ENCODE results near the gene DAZAP1.
A peak's percentile ranks its signal among the peaks of the same experiment; 100 is the strongest.

Gene DAZAP1

GRCh38 chr19:1468821-1469254 is 61.5 kb downstream of the DAZAP1 start:
- Histone ChIP-seq H3K36me3 (ENCODE audit: control insufficient read depth in 2 of 2, insufficient read depth in 2 of 2, low read length in 2 of 2) (no peaks in the 10 kb centered on the region), H3K27me3 (ENCODE audit: control insufficient read depth in 2 of 2, insufficient read depth in 2 of 2, low read length in 2 of 2) (peaks cover 33 to 54% of the 10 kb centered on the region in 2 donors), H3K4me3 (ENCODE audit: low read length in 2 of 2) (no peak overlapping the region), H3K4me1 (ENCODE audit: control insufficient read depth in 2 of 2, insufficient read depth in 2 of 2, low read length in 2 of 2) (peaks cover 33 to 35% of the 10 kb centered on the region in 2 donors), H3K27ac (ENCODE audit: low read depth in 2 of 2, low read length in 2 of 2) (no peak overlapping the region), H3K9ac (ENCODE audit: low read depth in 1 of 2, low read length in 2 of 2) (no peak overlapping the region), H3K9me3 (ENCODE audit: control insufficient read depth in 2 of 2, low read length in 2 of 2) (no peaks in the 10 kb centered on the region)

- no peak overlapping the region for H3K9ac ChIP-seq (ENCODE audit: low read depth in 1 of 2, low read length in 2 of 2)
- H3K27me3 ChIP-seq (ENCODE audit: control insufficient read depth in 2 of 2, insufficient read depth in 2 of 2, low read length in 2 of 2) = peaks cover 33 to 54% of the 10 kb centered on the region in 2 donors
- peaks cover 33 to 35% of the 10 kb centered on the region in 2 donors for H3K4me1 ChIP-seq (ENCODE audit: control insufficient read depth in 2 of 2, insufficient read depth in 2 of 2, low read length in 2 of 2)
- H3K36me3 ChIP-seq (ENCODE audit: control insufficient read depth in 2 of 2, insufficient read depth in 2 of 2, low read length in 2 of 2) = no peaks in the 10 kb centered on the region
- H3K27ac ChIP-seq (ENCODE audit: low read depth in 2 of 2, low read length in 2 of 2) = no peak overlapping the region
- peak overlapping the region in 1 of 2 donors; percentile 55 for H3K4me3 ChIP-seq (ENCODE audit: low read length in 2 of 2)
- H3K9me3 ChIP-seq (ENCODE audit: control insufficient read depth in 2 of 2, low read length in 2 of 2) = no peaks in the 10 kb centered on the region
These were observed 62.1 kb downstream of the DAZAP1 start for GRCh38 chr19:1469255-1470054.

GRCh38 chr19:1470055-1470304 is 62.6 kb downstream of the DAZAP1 start:
- Histone ChIP-seq H3K36me3 (ENCODE audit: control insufficient read depth in 2 of 2, insufficient read depth in 2 of 2, low read length in 2 of 2) (no peaks in the 10 kb centered on the region), H3K4me3 (ENCODE audit: low read length in 2 of 2) (peak overlapping the region; percentile 41 to 55), H3K4me1 (ENCODE audit: control insufficient read depth in 2 of 2, insufficient read depth in 2 of 2, low read length in 2 of 2) (peaks cover 33 to 35% of the 10 kb centered on the region in 2 donors), H3K27ac (ENCODE audit: low read depth in 2 of 2, low read length in 2 of 2) (no peak overlapping the region), H3K9ac (ENCODE audit: low read depth in 1 of 2, low read length in 2 of 2) (no peak overlapping the region), H3K27me3 (ENCODE audit: control insufficient read depth in 2 of 2, insufficient read depth in 2 of 2, low read length in 2 of 2) (peaks cover 33 to 54% of the 10 kb centered on the region in 2 donors), H3K9me3 (ENCODE audit: control insufficient read depth in 2 of 2, low read length in 2 of 2) (no peaks in the 10 kb centered on the region)

GRCh38 chr19:1470305-1471009 is 63.1 kb downstream of the DAZAP1 start:
- Histone ChIP-seq H3K4me3 (ENCODE audit: low read length in 2 of 2) (peak overlapping the region; percentile 48 to 55), H3K27me3 (ENCODE audit: control insufficient read depth in 2 of 2, insufficient read depth in 2 of 2, low read length in 2 of 2) (peaks cover 33 to 54% of the 10 kb centered on the region in 2 donors), H3K27ac (ENCODE audit: low read depth in 2 of 2, low read length in 2 of 2) (no peak overlapping the region), H3K9ac (ENCODE audit: low read depth in 1 of 2, low read length in 2 of 2) (no peak overlapping the region), H3K36me3 (ENCODE audit: control insufficient read depth in 2 of 2, insufficient read depth in 2 of 2, low read length in 2 of 2) (no peaks in the 10 kb centered on the region), H3K4me1 (ENCODE audit: control insufficient read depth in 2 of 2, insufficient read depth in 2 of 2, low read length in 2 of 2) (peaks cover 32 to 35% of the 10 kb centered on the region in 2 donors), H3K9me3 (ENCODE audit: control insufficient read depth in 2 of 2, low read length in 2 of 2) (no peaks in the 10 kb centered on the region)

- Histone ChIP-seq H3K4me1 (ENCODE audit: control insufficient read depth in 2 of 2, insufficient read depth in 2 of 2, low read length in 2 of 2) (peaks cover 27 to 35% of the 10 kb centered on the region in 2 donors), H3K27me3 (ENCODE audit: control insufficient read depth in 2 of 2, insufficient read depth in 2 of 2, low read length in 2 of 2) (peaks cover 33 to 49% of the 10 kb centered on the region in 2 donors), H3K9ac (ENCODE audit: low read depth in 1 of 2, low read length in 2 of 2) (no peak overlapping the region), H3K27ac (ENCODE audit: low read depth in 2 of 2, low read length in 2 of 2) (no peak overlapping the region), H3K36me3 (ENCODE audit: control insufficient read depth in 2 of 2, insufficient read depth in 2 of 2, low read length in 2 of 2) (no peaks in the 10 kb centered on the region), H3K4me3 (ENCODE audit: low read length in 2 of 2) (peak overlapping the region; percentile 20 to 48), H3K9me3 (ENCODE audit: control insufficient read depth in 2 of 2, low read length in 2 of 2) (no peaks in the 10 kb centered on the region)
These were observed 63.7 kb downstream of the DAZAP1 start for GRCh38 chr19:1471010-1471514.

GRCh38 chr19:1471515-1472160 is 64.3 kb downstream of the DAZAP1 start:
- Histone ChIP-seq H3K4me1 (ENCODE audit: control insufficient read depth in 2 of 2, insufficient read depth in 2 of 2, low read length in 2 of 2) (peaks cover 26 to 35% of the 10 kb centered on the region in 2 donors), H3K4me3 (ENCODE audit: low read length in 2 of 2) (no peak overlapping the region), H3K27ac (ENCODE audit: low read depth in 2 of 2, low read length in 2 of 2) (no peak overlapping the region), H3K27me3 (ENCODE audit: control insufficient read depth in 2 of 2, insufficient read depth in 2 of 2, low read length in 2 of 2) (peaks cover 31 to 48% of the 10 kb centered on the region in 2 donors), H3K36me3 (ENCODE audit: control insufficient read depth in 2 of 2, insufficient read depth in 2 of 2, low read length in 2 of 2) (peaks cover 3% of the 10 kb centered on the region in 2 donors), H3K9ac (ENCODE audit: low read depth in 1 of 2, low read length in 2 of 2) (no peak overlapping the region), H3K9me3 (ENCODE audit: control insufficient read depth in 2 of 2, low read length in 2 of 2) (no peaks in the 10 kb centered on the region)

- Histone ChIP-seq H3K36me3 (ENCODE audit: control insufficient read depth in 2 of 2, insufficient read depth in 2 of 2, low read length in 2 of 2) (peaks cover 3% of the 10 kb centered on the region in 2 donors), H3K4me3 (ENCODE audit: low read length in 2 of 2) (no peak overlapping the region), H3K27me3 (ENCODE audit: control insufficient read depth in 2 of 2, insufficient read depth in 2 of 2, low read length in 2 of 2) (peaks cover 28 to 41% of the 10 kb centered on the region in 2 donors), H3K9me3 (ENCODE audit: control insufficient read depth in 2 of 2, low read length in 2 of 2) (no peaks in the 10 kb centered on the region), H3K9ac (ENCODE audit: low read depth in 1 of 2, low read length in 2 of 2) (no peak overlapping the region), H3K4me1 (ENCODE audit: control insufficient read depth in 2 of 2, insufficient read depth in 2 of 2, low read length in 2 of 2) (peaks cover 26 to 31% of the 10 kb centered on the region in 2 donors), H3K27ac (ENCODE audit: low read depth in 2 of 2, low read length in 2 of 2) (no peak overlapping the region)
These were observed 65.1 kb downstream of the DAZAP1 start for GRCh38 chr19:1472231-1473084.

GRCh38 chr19:1473085-1473851 is 65.9 kb downstream of the DAZAP1 start:
- Histone ChIP-seq H3K4me3 (ENCODE audit: low read length in 2 of 2) (no peak overlapping the region), H3K27me3 (ENCODE audit: control insufficient read depth in 2 of 2, insufficient read depth in 2 of 2, low read length in 2 of 2) (peaks cover 24 to 34% of the 10 kb centered on the region in 2 donors), H3K4me1 (ENCODE audit: control insufficient read depth in 2 of 2, insufficient read depth in 2 of 2, low read length in 2 of 2) (peaks cover 21 to 26% of the 10 kb centered on the region in 2 donors), H3K9ac (ENCODE audit: low read depth in 1 of 2, low read length in 2 of 2) (no peak overlapping the region), H3K9me3 (ENCODE audit: control insufficient read depth in 2 of 2, low read length in 2 of 2) (no peaks in the 10 kb centered on the region), H3K36me3 (ENCODE audit: control insufficient read depth in 2 of 2, insufficient read depth in 2 of 2, low read length in 2 of 2) (peaks cover 3% of the 10 kb centered on the region in 2 donors), H3K27ac (ENCODE audit: low read depth in 2 of 2, low read length in 2 of 2) (no peak overlapping the region)

All from mucosa of rectum (tissue), 2 donors.